H9 (cell line): ENCODE results near the gene GALR1. TPM values are rescaled to one million over a fixed set of nuclear protein-coding genes. Genes with fewer than 3 reads are reported as not detected.

ENCODE experiments used
- DNase-seq: peaks from one replicate; pipeline ENCODE4 v3.0.0-alpha.2; 2017
- H2AFZ ChIP-seq: one replicate; pipeline ENCODE4 v1.6.1; 2013; ENCODE audit warnings: mild to moderate bottlenecking, low read length, control low read depth, moderate library complexity
- H2AK5ac ChIP-seq: 2 replicates; pipeline ENCODE4 v1.6.1; 2013; ENCODE audit warnings: low read length, control low read depth, mixed read lengths; ENCODE audit not compliant: insufficient read length
- H2BK120ac ChIP-seq: one replicate; pipeline ENCODE4 v1.6.1; 2013; ENCODE audit warnings: low read depth, mild to moderate bottlenecking, low read length, control low read depth, inconsistent platforms; ENCODE audit not compliant: poor library complexity, severe bottlenecking
- H2BK12ac ChIP-seq: 2 replicates; pipeline ENCODE4 v1.6.1; 2013; ENCODE audit warnings: low read length, control low read depth, mixed read lengths, low read depth; ENCODE audit not compliant: insufficient read length
- H2BK15ac ChIP-seq: 2 replicates; pipeline ENCODE4 v1.6.1; 2013; ENCODE audit warnings: low read depth, low read length, control low read depth
- H2BK20ac ChIP-seq: one replicate; pipeline ENCODE4 v1.6.1; 2013; ENCODE audit warnings: low read depth, mild to moderate bottlenecking, low read length, control low read depth, inconsistent platforms; ENCODE audit not compliant: poor library complexity, severe bottlenecking
- H2BK5ac ChIP-seq: 2 replicates; pipeline ENCODE4 v1.6.1; 2013; ENCODE audit warnings: low read length, control low read depth, mixed read lengths; ENCODE audit not compliant: insufficient read length
- H3K14ac ChIP-seq: 2 replicates; pipeline ENCODE4 v1.6.1; 2013; ENCODE audit warnings: low read length, control low read depth; ENCODE audit not compliant: insufficient read depth
- H3K18ac ChIP-seq: 2 replicates; pipeline ENCODE4 v1.6.1; 2013; ENCODE audit warnings: low read depth, mild to moderate bottlenecking, mixed read lengths, low read length, control low read depth; ENCODE audit not compliant: insufficient read length
- H3K23ac ChIP-seq: 2 replicates; pipeline ENCODE4 v1.6.1; 2013; ENCODE audit warnings: low read length, control low read depth, mixed read lengths, low read depth; ENCODE audit not compliant: insufficient read length
- H3K23me2 ChIP-seq: 2 replicates; pipeline ENCODE4 v1.6.1; 2013; ENCODE audit warnings: low read depth, mild to moderate bottlenecking, mixed read lengths, low read length, control low read depth; ENCODE audit not compliant: insufficient read length, poor library complexity, severe bottlenecking
- H3K27ac ChIP-seq: 2 replicates; pipeline ENCODE4 v1.5.1; 2013; ENCODE audit warnings: low read length, control low read depth, mixed read lengths, low read depth; ENCODE audit not compliant: insufficient read length
- H3K27me3 ChIP-seq: 2 replicates; pipeline ENCODE4 v1.6.1; 2013; ENCODE audit warnings: low read length, control low read depth, inconsistent platforms; ENCODE audit not compliant: insufficient read depth
- H3K4ac ChIP-seq: 2 replicates; pipeline ENCODE4 v1.6.1; 2013; ENCODE audit warnings: low read depth, mild to moderate bottlenecking, control low read depth, inconsistent platforms, low read length, moderate library complexity
- H3K4me1 ChIP-seq: 2 replicates; pipeline ENCODE4 v1.6.1; 2013; ENCODE audit warnings: low read length, control low read depth, inconsistent platforms; ENCODE audit not compliant: insufficient read depth
- H3K4me2 ChIP-seq: 2 replicates; pipeline ENCODE4 v1.6.1; 2013; ENCODE audit warnings: low read length, control low read depth, mixed read lengths; ENCODE audit not compliant: insufficient read length, insufficient read depth
- H3K56ac ChIP-seq: 2 replicates; pipeline ENCODE4 v1.6.1; 2013; ENCODE audit warnings: low read depth, mild to moderate bottlenecking, mixed read lengths, low read length, control low read depth; ENCODE audit not compliant: insufficient read length
- H3K79me1 ChIP-seq: 2 replicates; pipeline ENCODE4 v1.6.1; 2013; ENCODE audit warnings: low read depth, mild to moderate bottlenecking, moderate library complexity, low read length, control low read depth, inconsistent platforms; ENCODE audit not compliant: insufficient read depth, poor library complexity, severe bottlenecking
- H3K79me2 ChIP-seq: 2 replicates; pipeline ENCODE4 v1.6.1; 2013; ENCODE audit warnings: low read length, control low read depth, inconsistent platforms; ENCODE audit not compliant: insufficient read depth
- H3K9ac ChIP-seq: 2 replicates; pipeline ENCODE4 v1.6.1; 2013; ENCODE audit warnings: low read length, control low read depth, mixed read lengths; ENCODE audit not compliant: insufficient read length; ENCODE audit errors: extremely low read depth
- H3K9me3 ChIP-seq: one replicate; pipeline ENCODE4 v1.6.1; 2013; ENCODE audit warnings: low read depth, low read length, inconsistent platforms; ENCODE audit not compliant: control insufficient read depth
- H3T11ph ChIP-seq: one replicate; pipeline ENCODE4 v1.6.1; 2013; ENCODE audit warnings: mild to moderate bottlenecking, low read length, control low read depth, inconsistent platforms
- H4K20me1 ChIP-seq: one replicate; pipeline ENCODE4 v1.6.1; 2013; ENCODE audit not compliant: control insufficient read depth, insufficient read length, insufficient read depth
- H4K5ac ChIP-seq: 2 replicates; pipeline ENCODE4 v1.6.1; 2013; ENCODE audit warnings: low read depth, mild to moderate bottlenecking, mixed read lengths, low read length, control low read depth; ENCODE audit not compliant: insufficient read length
- H4K8ac ChIP-seq: replicated peaks from 2 replicates; pipeline ENCODE4 v1.6.1; 2013; ENCODE audit warnings: low read length, control low read depth, mixed read lengths, low read depth; ENCODE audit not compliant: insufficient read length
- H4K91ac ChIP-seq: 2 replicates; pipeline ENCODE4 v1.6.1; 2013; ENCODE audit warnings: low read depth, mild to moderate bottlenecking, moderate library complexity, mixed read lengths, low read length, control low read depth; ENCODE audit not compliant: insufficient read length
- H3K27ac Mint-ChIP-seq, 3 experiments: 2 replicates in 2 of 3; 3 replicates in 1 of 3; pipeline ENCODE4 v1.8.0; 2020 to 2021; ENCODE audit warnings: mixed read lengths in 3 of 3, mild to moderate bottlenecking in 1 of 3, moderate library complexity in 1 of 3
- H3K27me3 Mint-ChIP-seq: 2 replicates; pipeline ENCODE4 v1.8.0; 2021; ENCODE audit warnings: low read depth, mild to moderate bottlenecking, moderate library complexity, mixed read lengths
- H3K36me3 Mint-ChIP-seq, 3 experiments: 2 replicates in 2 of 3; 3 replicates in 1 of 3; pipeline ENCODE4 v1.8.0; 2020 to 2021; ENCODE audit warnings: low read depth in 3 of 3, mixed read lengths in 3 of 3; ENCODE audit not compliant: insufficient read depth in 1 of 3
- H3K4me1 Mint-ChIP-seq, 2 experiments: 2 replicates each; pipeline ENCODE4 v1.8.0; 2020; ENCODE audit warnings: mixed read lengths in 2 of 2
- H3K4me3 Mint-ChIP-seq, 2 experiments: 2 replicates in 1 of 2; 3 replicates in 1 of 2; pipeline ENCODE4 v1.8.0; 2020 to 2021; ENCODE audit warnings: mild to moderate bottlenecking in 2 of 2, mixed read lengths in 2 of 2, moderate library complexity in 1 of 2
- H3K9me3 Mint-ChIP-seq, 2 experiments: 2 replicates in 1 of 2; 3 replicates in 1 of 2; pipeline ENCODE4 v1.8.0; 2020; ENCODE audit warnings: mild to moderate bottlenecking in 2 of 2, mixed read lengths in 2 of 2, moderate library complexity in 1 of 2
- CTCF ChIP-seq: fragments of 200-600 bp; sonication (generic); conservative IDR thresholded peaks from 3 replicates; pipeline ENCODE4 v1.8.0; 2021; ENCODE audit warnings: antibody characterized with exemption, mild to moderate bottlenecking
- WGBS: extraction: QIAGEN DNeasy Blood & Tissue Kit; methylation state at CpG from one replicate; pipeline ENCODE4 v1.1.7; 2013; ENCODE audit warnings: missing lambda C conversion rate, low lambda C conversion rate, mixed read lengths; ENCODE audit not compliant: insufficient read length; ENCODE audit errors: extremely low coverage; 5-methylcytosine and 5-hydroxymethylcytosine counted together
- total RNA-seq: library from RNA; stranded (reverse); gene quantifications from 2 replicates; pipeline ENCODE4 v1.2.1, GENCODE V29; 2021

The GALR1 gene
- total RNA-seq, 1 experiment from 2014 or later: 0.07 TPM

GRCh38 chr18:77201506-77201905 is 48.1 kb upstream of the GALR1 start:
- no peaks in the 10 kb centered on the region for H3K9me3 ChIP-seq
- H3K4me1 Mint-ChIP-seq: no peaks in the 10 kb centered on the region
- no peak overlapping the region for H3K4me3 Mint-ChIP-seq
- no peak for DNase-seq
- H3K4me1 ChIP-seq: no peaks in the 10 kb centered on the region
- no peak overlapping the region for H2AFZ ChIP-seq
- no peak overlapping the region for H3K18ac ChIP-seq
- H3K36me3 Mint-ChIP-seq: no peaks in the 10 kb centered on the region
- H3K56ac ChIP-seq: no peak overlapping the region
- H3K4me2 ChIP-seq: no peak overlapping the region
- H3K27me3 Mint-ChIP-seq: peaks cover 2% of the 10 kb centered on the region; the same call in 1 of the 2 replicates
- TF ChIP-seq CTCF: no peak
- no peak overlapping the region for H3K14ac ChIP-seq
- no peak overlapping the region for H2BK5ac ChIP-seq
- no peak overlapping the region for H3K27ac ChIP-seq
- H3K27ac Mint-ChIP-seq: no peak overlapping the region
- no peak overlapping the region for H4K5ac ChIP-seq
- no peak overlapping the region for H2BK15ac ChIP-seq
- H4K8ac ChIP-seq: no peak overlapping the region
- H2BK20ac ChIP-seq: no peak overlapping the region
- H3K9ac ChIP-seq: no peak overlapping the region
- no peak overlapping the region for H4K91ac ChIP-seq
- H3K79me1 ChIP-seq: no peaks in the 10 kb centered on the region
- no peak overlapping the region for H3T11ph ChIP-seq
- H3K79me2 ChIP-seq: no peaks in the 10 kb centered on the region
- no peaks in the 10 kb centered on the region for H4K20me1 ChIP-seq
- no peak overlapping the region for H2BK120ac ChIP-seq
- no peak overlapping the region for H3K4ac ChIP-seq
- no peaks in the 10 kb centered on the region for H3K27me3 ChIP-seq
- H2AK5ac ChIP-seq: no peak overlapping the region
- H3K23me2 ChIP-seq: peaks cover 4% of the 10 kb centered on the region
- H3K23ac ChIP-seq: no peak overlapping the region
- H2BK12ac ChIP-seq: no peak overlapping the region
- WGBS: no CpG with 5 or more reads among the region's 4 CpGs
- H3K9me3 Mint-ChIP-seq: no peaks in the 10 kb centered on the region
